Posterior vena cava (tissue), 2 donors: ENCODE data around the gene DOCK4. TPM values are rescaled to one million over a fixed set of nuclear protein-coding genes. Genes with fewer than 3 reads are reported as not detected.

Experiments
- DNase-seq: peaks from one replicate; pipeline ENCODE4 v3.0.0-alpha.2; 2020; ENCODE audit warnings: low spot score
- intact Hi-C, 2 donors: fragments of 100-400 bp; cut with DNase I; formaldehyde crosslinking; loops; one replicate each; pipeline versions ENCODE4 v1.14.1 to v1.14.2; 2022 to 2023
- total RNA-seq, 2 donors: library from RNA; stranded (reverse); fragmentation: NEBNext Ultra II Directional; extraction: Animal tissue kit (Norgen Biotek cat#: 25700); gene quantifications; one replicate each; pipeline ENCODE4 v1.2.1, GENCODE V29; 2021
- donor health status: DM: yes; HTN: yes; CAD: no.
- donor health status: DM: yes; HTN: yes; CAD: no.

DOCK4 gene
- total RNA-seq, 2 donors from 2014 or later = 26.1 TPM

- DNase-seq = no peak
- intact Hi-C loops = no loop called here
These were observed 18.8 kb upstream of the DOCK4 start for GRCh38 chr7:112225006-112225405.

- no peak for DNase-seq
- intact Hi-C loops = no loop called here
These were observed 18.0 kb upstream of the DOCK4 start for GRCh38 chr7:112224186-112224585.

- no peak for DNase-seq
- intact Hi-C loops = no loop called here
These were observed 17.1 kb upstream of the DOCK4 start for GRCh38 chr7:112223310-112223709.

GRCh38 chr7:112220877-112221434 is 14.8 kb upstream of the DOCK4 start:
- no peak for DNase-seq
- intact Hi-C loops = no loop called here

- intact Hi-C loops = no loop called here
- no peak for DNase-seq
These were observed 9.6 kb upstream of the DOCK4 start for GRCh38 chr7:112215787-112216186.

DNA sequence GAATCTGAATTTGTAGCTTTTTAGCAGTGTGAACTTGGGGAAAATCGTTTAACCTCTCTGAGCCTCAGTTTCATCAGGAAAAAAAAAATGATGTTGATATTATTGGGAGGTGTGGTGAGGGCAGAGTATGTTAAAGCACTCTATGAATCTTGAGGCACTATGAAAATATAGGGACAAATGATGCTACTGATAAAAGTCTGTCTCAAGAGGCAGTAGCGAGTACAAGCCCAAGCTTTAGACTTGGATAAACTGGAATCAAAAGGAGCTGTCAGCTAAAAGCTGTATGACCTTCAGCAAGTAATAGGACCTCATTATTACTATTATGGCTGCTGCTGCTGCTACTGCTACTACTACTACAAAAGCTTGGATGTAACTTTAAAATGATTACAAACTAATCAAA is 8.7 kb upstream of the DOCK4 start:
- no peak for DNase-seq
- intact Hi-C loops = no loop called here

DNA sequence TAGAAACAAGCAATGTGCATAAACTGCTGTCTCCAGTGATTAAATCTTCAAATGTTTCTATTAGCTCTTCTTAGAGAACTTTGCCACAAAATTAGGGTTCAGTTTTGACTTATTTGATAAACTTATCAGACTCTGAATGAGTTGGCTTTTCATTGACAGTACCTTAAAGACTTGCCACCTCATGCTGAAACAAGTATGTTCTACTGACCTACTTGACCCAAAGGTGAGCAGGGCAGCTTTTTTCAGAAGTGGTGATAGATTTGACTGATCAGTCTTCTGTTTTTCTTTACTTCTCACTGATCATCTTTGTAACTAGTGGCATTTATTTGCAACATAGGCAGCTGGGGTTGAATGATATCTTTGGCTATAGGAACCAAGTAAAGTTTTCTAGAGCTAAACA is 8.1 kb upstream of the DOCK4 start:
- intact Hi-C loops = no loop called here
- DNase-seq = no peak

GRCh38 chr7:112213735-112214134 is 7.5 kb upstream of the DOCK4 start:
- intact Hi-C loops = no loop called here
- DNase-seq = no peak

DNA sequence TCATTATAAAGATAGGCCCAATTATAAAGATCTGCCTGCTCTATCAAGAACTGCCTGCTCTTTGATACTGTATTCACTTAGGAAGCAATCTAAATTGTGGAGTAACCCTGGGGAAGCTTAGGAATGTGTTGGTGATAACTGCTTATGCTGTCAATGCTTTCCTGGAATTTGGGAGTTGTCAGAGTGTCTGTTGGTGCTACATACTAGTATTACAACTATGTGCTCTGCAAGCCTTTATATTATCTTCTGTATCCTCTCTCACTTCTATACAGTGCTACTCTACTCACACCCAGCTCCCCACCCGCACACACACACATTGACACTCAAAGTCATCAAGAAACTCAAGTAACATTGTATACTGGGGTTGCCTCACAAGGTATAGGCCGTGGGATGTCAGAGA is 6.4 kb upstream of the DOCK4 start:
- DNase-seq = no peak
- intact Hi-C loops = no loop called here

DNA sequence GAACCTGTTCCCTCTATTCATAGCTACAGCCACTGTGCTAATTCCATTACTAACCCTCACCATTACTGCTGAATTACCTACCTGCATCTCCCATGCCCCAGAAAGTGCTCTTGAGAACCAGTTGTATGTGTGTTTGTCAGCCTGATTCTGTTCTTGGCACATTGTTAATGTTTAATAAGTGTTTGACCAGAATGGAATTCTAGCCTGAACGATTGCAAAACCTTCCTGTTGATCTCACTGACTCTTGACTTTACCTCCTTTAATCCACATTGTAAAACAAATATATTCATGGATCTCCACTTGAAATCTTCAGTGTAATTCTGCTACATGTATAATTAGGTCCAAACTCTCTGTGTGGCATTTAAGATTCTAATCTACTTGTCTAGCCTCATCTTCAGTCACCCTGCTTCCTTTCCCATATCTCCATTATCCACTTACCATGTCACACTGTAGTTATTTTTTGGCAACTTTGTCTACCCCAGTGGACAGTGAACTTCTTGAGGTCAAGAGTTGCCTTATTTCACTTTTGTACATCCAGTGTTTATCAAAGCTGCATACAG is 5.2 kb upstream of the DOCK4 start:
- DNase-seq = no peak
- intact Hi-C loops = no loop called here

DNA sequence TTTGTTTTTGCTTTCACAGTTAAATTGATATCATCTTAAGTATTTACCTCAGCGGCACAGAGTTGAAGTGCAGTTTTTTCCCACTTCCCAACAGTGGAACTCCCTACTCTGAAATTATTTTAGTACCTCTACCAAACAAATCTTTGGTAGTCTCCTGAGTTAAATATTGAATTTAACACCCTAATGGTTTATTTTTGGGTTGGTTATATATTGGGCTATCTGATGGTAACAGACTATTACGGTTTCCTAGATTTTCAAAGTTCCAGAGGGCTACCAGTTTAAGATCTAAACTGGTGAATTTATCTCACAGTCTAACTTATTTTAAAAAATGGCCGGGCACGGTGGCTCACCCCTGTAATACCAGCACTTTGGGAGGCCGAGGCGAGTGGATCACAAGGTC is 1.6 kb upstream of the DOCK4 start:
- intact Hi-C loops = no loop called here
- no peak for DNase-seq

DNA sequence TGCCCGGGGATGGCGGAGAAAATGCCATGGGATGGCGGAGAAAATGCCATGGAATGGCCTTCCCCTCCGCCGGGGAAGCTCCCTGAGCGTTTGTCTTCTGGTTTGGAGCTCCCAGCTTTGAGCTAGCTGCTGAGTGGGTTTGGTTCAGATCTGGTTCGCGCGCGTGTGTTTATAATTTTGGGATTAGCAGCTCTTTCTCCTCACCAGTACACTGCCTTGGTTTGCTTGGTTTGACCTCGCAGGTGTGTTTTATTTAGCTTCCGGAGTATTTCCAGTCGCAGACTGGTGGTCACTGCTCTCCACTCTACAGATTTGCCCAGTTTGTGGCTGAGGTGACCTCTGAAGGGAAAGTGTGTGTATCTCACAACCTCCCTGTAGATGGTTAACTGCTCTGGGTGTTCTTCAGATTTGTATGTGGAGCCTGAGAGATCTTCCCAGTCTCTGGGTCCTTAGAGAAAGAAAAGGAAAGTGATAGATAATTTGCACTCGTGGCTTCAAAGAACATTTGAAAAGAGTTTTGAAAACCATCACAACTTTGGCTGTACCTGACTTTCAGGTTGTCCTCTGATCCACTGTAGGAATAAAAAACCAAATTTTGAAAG is 893 bp upstream of the DOCK4 start:
- no peak for DNase-seq
- intact Hi-C loops = no loop called here

DNA sequence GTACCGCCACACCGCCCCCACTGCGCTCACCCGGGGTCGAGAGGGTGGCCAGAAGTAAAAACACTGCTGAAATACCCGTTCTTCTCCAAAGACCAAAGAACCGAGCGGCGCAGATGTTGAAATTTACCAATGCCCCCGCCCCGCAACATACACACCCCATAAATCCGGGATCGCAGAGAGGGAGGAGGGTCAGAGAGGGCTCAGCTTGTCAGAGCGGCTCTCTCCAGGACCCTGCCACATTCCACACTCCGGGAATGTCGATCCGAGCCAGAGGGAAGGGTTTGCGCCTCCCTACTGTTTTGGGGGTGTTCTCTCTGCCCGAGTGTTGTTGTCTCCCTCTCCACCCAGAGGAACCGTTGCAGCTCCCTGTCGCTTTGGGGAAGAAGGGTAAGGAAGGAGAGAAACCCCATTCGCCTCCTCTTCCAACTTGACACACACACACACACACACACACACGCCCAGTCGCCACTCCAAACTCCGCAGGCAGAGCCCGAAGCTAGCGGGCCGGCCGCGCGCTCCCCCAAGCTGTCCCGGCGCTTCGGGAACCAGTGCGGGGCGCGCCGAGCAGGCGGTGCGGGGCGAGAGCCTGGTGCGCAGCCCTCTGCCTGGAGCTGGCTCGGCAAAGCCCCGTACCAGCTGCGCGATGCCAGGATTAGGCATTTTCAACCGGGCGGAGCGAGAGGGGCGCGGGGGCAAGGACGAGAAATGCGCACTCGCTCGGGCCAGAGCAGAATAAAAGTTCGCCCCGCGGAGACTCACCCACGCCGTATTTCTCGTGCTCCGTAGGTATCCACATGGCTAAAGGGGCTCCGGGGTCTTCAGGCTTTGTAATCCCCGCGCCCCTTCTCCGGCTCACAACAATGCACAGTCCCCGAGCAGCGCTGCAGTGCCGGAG is 609 bp downstream of the DOCK4 start:
- intact Hi-C loops = no loop called here
- peak; percentile 88 for DNase-seq

- intact Hi-C loops = no loop called here
- no peak for DNase-seq
These were observed 1.5 kb downstream of the DOCK4 start for GRCh38 chr7:112204499-112205342.

DNA sequence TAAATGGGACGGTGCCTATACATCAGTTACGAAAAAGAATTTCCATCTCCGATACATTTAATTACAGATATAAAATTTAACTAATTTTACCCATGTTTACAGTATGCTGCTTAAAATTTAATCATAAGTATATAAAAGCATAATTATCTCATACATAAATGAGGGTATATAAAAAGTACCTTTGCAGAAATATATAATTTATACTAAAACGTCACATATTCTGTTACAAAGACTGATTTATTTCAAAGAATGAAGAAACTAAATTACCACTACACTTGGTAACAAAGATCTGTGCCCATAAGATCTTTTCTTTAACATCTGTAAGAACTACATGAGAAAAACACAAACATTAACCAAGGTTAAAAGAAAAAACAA is 2.8 kb downstream of the DOCK4 start:
- intact Hi-C loops = no loop called here
- no peak for DNase-seq

DNA sequence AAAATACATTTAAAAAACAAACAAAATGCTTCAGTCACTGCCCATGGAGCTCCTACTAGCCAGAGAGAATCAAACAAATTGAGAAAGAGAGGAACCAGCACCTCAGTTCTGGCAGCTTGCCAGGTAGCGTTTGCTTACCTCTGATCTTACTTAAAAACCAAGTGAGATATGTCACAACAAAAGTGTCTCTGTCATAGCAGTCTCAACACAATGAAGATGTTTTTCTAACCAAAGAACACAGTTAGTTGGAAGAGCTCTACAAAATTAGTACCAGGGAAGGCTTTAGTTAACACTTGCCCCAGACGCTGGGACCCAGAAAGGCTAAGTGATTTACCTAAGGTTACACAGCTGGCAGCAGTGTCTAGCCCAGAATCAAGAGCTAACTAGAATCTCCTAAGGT is 3.4 kb downstream of the DOCK4 start:
- no peak for DNase-seq
- intact Hi-C loops = no loop called here

GRCh38 chr7:112201839-112202238 is 4.4 kb downstream of the DOCK4 start:
- intact Hi-C loops = no loop called here
- DNase-seq = no peak

DNA sequence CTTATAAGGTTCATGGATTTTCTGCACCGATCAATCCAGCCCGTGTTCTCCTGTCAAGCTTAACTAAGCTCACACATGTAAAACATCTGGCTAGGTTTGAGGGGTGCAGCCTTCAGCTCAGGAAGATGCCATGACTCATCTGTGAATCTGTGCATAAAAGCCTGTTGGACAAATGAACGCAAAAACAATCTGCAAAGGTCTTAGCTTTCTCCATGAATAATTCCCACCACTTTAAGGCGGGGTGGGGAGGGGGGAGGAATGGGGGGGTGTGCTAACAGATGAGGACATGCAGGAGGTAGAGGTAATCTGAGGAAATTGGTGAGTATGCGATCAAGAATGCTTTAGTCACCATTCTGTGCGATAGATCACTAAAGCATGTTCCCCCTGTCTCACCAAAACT is 4.8 kb downstream of the DOCK4 start:
- DNase-seq = no peak
- intact Hi-C loops = no loop called here

GRCh38 chr7:112199672-112200071 is 6.5 kb downstream of the DOCK4 start:
- intact Hi-C loops = no loop called here
- DNase-seq = no peak
